Coronary artery (tissue), 2 donors: ENCODE measurements around the gene CABYR.

Experiments
- DNase-seq: peaks from one replicate; pipeline ENCODE4 v3.0.0-alpha.2; 2017; ENCODE audit warnings: low spot score
- H3K27ac ChIP-seq, 2 donors: fragments of 200-600 bp; sonication (generic); one replicate each; pipeline ENCODE4 v1.5.1; 2016 to 2019
- H3K4me3 ChIP-seq: fragments of 200-600 bp; sonication (generic); 2 replicates; pipeline ENCODE4 v1.5.1; 2016; ENCODE audit warnings: mild to moderate bottlenecking, moderate library complexity
- CTCF ChIP-seq: fragments of 200-600 bp; sonication (generic); IDR thresholded peaks from one replicate; pipeline ENCODE4 v1.5.1; 2019; ENCODE audit warnings: antibody characterized with exemption

The CABYR gene

GRCh38 chr18:24103320-24104021, 35.4 kb upstream of the CABYR start:
- no peak for TF ChIP-seq CTCF

GRCh38 chr18:24104486-24104885, 34.4 kb upstream of the CABYR start:
- H3K4me3 ChIP-seq: no peak overlapping the region
- no peak overlapping the region for H3K27ac ChIP-seq
- TF ChIP-seq CTCF: no peak
- no peak for DNase-seq

More at GRCh38 chr18:24103320-24104021, 35.4 kb upstream of the CABYR start:
- H3K27ac ChIP-seq: no peak overlapping the region
- no peak for DNase-seq
- no peak overlapping the region for H3K4me3 ChIP-seq

GRCh38 chr18:24108641-24109040, 30.2 kb upstream of the CABYR start:
- no peak overlapping the region for H3K27ac ChIP-seq
- no peak overlapping the region for H3K4me3 ChIP-seq
- no peak for DNase-seq
- no peak for TF ChIP-seq CTCF

- no peak for TF ChIP-seq CTCF
- H3K27ac ChIP-seq: no peak overlapping the region
- no peak for DNase-seq
These were observed 26.9 kb upstream of the CABYR start for GRCh38 chr18:24111936-24112335.

GRCh38 chr18:24112464-24112863, 26.4 kb upstream of the CABYR start:
- TF ChIP-seq CTCF: no peak
- no peak overlapping the region for H3K4me3 ChIP-seq
- DNase-seq: no peak
- no peak overlapping the region for H3K27ac ChIP-seq

More at GRCh38 chr18:24111936-24112335, 26.9 kb upstream of the CABYR start:
- no peak overlapping the region for H3K4me3 ChIP-seq

- DNase-seq: no peak
- H3K27ac ChIP-seq: no peak overlapping the region
- no peak for TF ChIP-seq CTCF
- no peak overlapping the region for H3K4me3 ChIP-seq
These were observed 25.8 kb upstream of the CABYR start for GRCh38 chr18:24112874-24113615.
